Liver (tissue), 9 donors: Measurements from ENCODE around the gene ACACA. TPM values are rescaled to one million over a fixed set of nuclear protein-coding genes. Genes with fewer than 3 reads are reported as not detected.
A peak's percentile ranks its signal among the peaks of the same experiment; 100 is the strongest.

Experiments used
- DNase-seq: peaks from one replicate; pipeline ENCODE4 v3.0.0-alpha.2; 2017; ENCODE audit warnings: low spot score
- H3K27ac ChIP-seq, 2 donors: one replicate each; pipeline ENCODE4 v1.7.0; 2013; ENCODE audit warnings: inconsistent platforms in 2 of 2, low read length in 2 of 2, control low read depth in 1 of 2, low read depth in 1 of 2, mild to moderate bottlenecking in 1 of 2
- H3K27me3 ChIP-seq, 4 donors: one replicate each; pipeline versions ENCODE4 v1.6.1 to v1.7.0; 2013; ENCODE audit warnings: low read length in 3 of 4, inconsistent platforms in 1 of 4, mild to moderate bottlenecking in 1 of 4, moderate library complexity in 1 of 4; ENCODE audit not compliant: control insufficient read depth in 4 of 4, insufficient read depth in 4 of 4
- H3K36me3 ChIP-seq, 4 donors: one replicate each; pipeline versions ENCODE4 v1.6.1 to v1.7.0; 2013; ENCODE audit warnings: low read length in 3 of 4, mild to moderate bottlenecking in 3 of 4, low read depth in 1 of 4, moderate library complexity in 1 of 4; ENCODE audit not compliant: control insufficient read depth in 4 of 4, insufficient read depth in 3 of 4
- H3K4me1 ChIP-seq, 4 donors: one replicate each; pipeline versions ENCODE4 v1.6.1 to v1.7.0; 2013; ENCODE audit warnings: low read length in 3 of 4, mild to moderate bottlenecking in 3 of 4, moderate library complexity in 1 of 4; ENCODE audit not compliant: control insufficient read depth in 4 of 4, insufficient read depth in 4 of 4
- H3K4me3 ChIP-seq, 3 donors: one replicate each; pipeline versions ENCODE4 v1.6.1 to v1.7.0; 2013; ENCODE audit warnings: low read length in 3 of 3, control low read depth in 1 of 3, low read depth in 1 of 3, mild to moderate bottlenecking in 1 of 3
- H3K9ac ChIP-seq, 2 donors: one replicate each; pipeline ENCODE4 v1.7.0; 2013; ENCODE audit warnings: low read length in 2 of 2, mild to moderate bottlenecking in 2 of 2, moderate library complexity in 2 of 2, control low read depth in 1 of 2, low read depth in 1 of 2
- H3K9me3 ChIP-seq, 4 donors: one replicate each; pipeline versions ENCODE4 v1.6.1 to v1.7.0; 2013; ENCODE audit warnings: low read length in 3 of 4; ENCODE audit not compliant: control insufficient read depth in 4 of 4
- EGR1 ChIP-seq, 2 donors: IDR thresholded peaks; 2 replicates each; pipeline ENCODE4 v1.6.1; 2016 to 2018; ENCODE audit warnings: antibody characterized with exemption in 2 of 2, low read depth in 2 of 2
- FOXA1 ChIP-seq: IDR thresholded peaks from 2 replicates; pipeline ENCODE4 v1.6.1; 2016; ENCODE audit warnings: antibody characterized with exemption
- FOXA2 ChIP-seq: IDR thresholded peaks from 2 replicates; pipeline ENCODE4 v1.6.1; 2016; ENCODE audit warnings: antibody characterized with exemption
- GABPA ChIP-seq, 2 donors: IDR thresholded peaks in 1 of 2; conservative IDR thresholded peaks in 1 of 2; 2 replicates each; pipeline ENCODE4 v1.6.1; 2016; ENCODE audit warnings: antibody characterized with exemption in 2 of 2, mild to moderate bottlenecking in 1 of 2, moderate library complexity in 1 of 2
- HNF4A ChIP-seq, 2 donors: conservative IDR thresholded peaks; 2 replicates each; pipeline ENCODE4 v1.6.1; 2016; ENCODE audit warnings: antibody characterized with exemption in 2 of 2, mild to moderate bottlenecking in 2 of 2
- HNF4G ChIP-seq: IDR thresholded peaks from 2 replicates; pipeline ENCODE4 v1.6.1; 2016; ENCODE audit warnings: antibody characterized with exemption
- RAD21 ChIP-seq, 2 donors: IDR thresholded peaks; 2 replicates each; pipeline ENCODE4 v1.6.1; 2016; ENCODE audit warnings: antibody characterized with exemption in 2 of 2, mild to moderate bottlenecking in 2 of 2
- RXRA ChIP-seq, 2 donors: IDR thresholded peaks; 2 replicates each; pipeline ENCODE4 v1.6.1; 2017 to 2018; ENCODE audit warnings: antibody characterized with exemption in 2 of 2, mild to moderate bottlenecking in 1 of 2
- SP1 ChIP-seq: IDR thresholded peaks from 2 replicates; pipeline ENCODE4 v1.6.1; 2018; ENCODE audit warnings: antibody characterized with exemption, mild to moderate bottlenecking
- YY1 ChIP-seq: IDR thresholded peaks from 2 replicates; pipeline ENCODE4 v1.6.1; 2016; ENCODE audit warnings: antibody characterized with exemption, mild to moderate bottlenecking
- WGBS: extraction: QIAGEN DNeasy Blood & Tissue Kit; methylation state at CpG from one replicate; pipeline ENCODE4 v1.1.7; 2013; 5-methylcytosine and 5-hydroxymethylcytosine counted together
- polyA plus RNA-seq, 2 donors: library from polyadenylated mRNA; stranded (reverse) in 1 of 2; unstranded in 1 of 2; fragments of 200-250 nt in 1 of 2; fragments of >200 nt in 1 of 2; fragmentation: Nextera tagmentation in 1 of 2; extraction: Ambion mirVana in 1 of 2; gene quantifications; one replicate each; pipeline versions ENCODE4 v1.2.1 to v1.2.3, GENCODE V29; 2013 to 2015
- total RNA-seq, 2 donors: library from RNA; depleted of rRNA; stranded (reverse); fragments of >200 nt; gene quantifications; one replicate each; pipeline ENCODE4 v1.2.3, GENCODE V29; 2014
- TF ChIP-seq, protein P1 (sequence below): IDR thresholded peaks from 2 replicates; pipeline ENCODE4 v1.6.1; 2016; ENCODE audit warnings: antibody characterized with exemption
- TF ChIP-seq, protein P2 (sequence below): IDR thresholded peaks from 2 replicates; pipeline ENCODE4 v1.6.1; 2016; ENCODE audit warnings: antibody characterized with exemption
- TF ChIP-seq, protein P3 (sequence below): fragments of 150-350 bp; IDR thresholded peaks from 2 replicates; pipeline ENCODE4 v1.5.1; 2017; ENCODE audit warnings: improper control_type of control experiment, low read depth, low read length; ENCODE audit not compliant: missing input control
- TF ChIP-seq, protein P4 (sequence below): IDR thresholded peaks from 2 replicates; pipeline ENCODE4 v1.6.1; 2016; ENCODE audit warnings: antibody characterized with exemption, mild to moderate bottlenecking
- donor health status: healthy.
- donor health status: healthy.
- donor health status: healthy.
- donor health status: healthy.
- donor health status: healthy.

ACACA gene
- total and polyA plus RNA-seq, 4 donors: 14.8 to 49.5 (median 31.2) TPM

DNA sequence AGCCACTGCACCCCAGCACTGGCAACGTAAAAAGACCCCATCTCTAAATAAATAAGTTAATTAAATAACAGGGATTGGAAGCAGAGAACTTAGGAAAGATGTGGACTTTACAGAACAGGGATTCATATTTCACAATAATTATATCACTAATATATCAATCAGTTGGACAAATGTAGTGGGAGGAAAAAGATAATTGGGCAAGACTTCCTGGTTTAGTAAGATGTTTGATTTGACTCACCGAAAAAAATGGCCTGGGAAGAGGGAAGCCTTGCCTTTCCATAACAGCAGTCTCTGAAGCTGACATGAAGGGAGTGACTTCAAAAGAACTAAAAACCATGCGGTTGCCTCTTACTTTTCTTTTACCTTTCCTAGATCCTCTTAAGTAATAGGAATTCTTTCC, 46.0 kb downstream of the ACACA start:
- Histone ChIP-seq H3K27me3 (no peaks in the 10 kb centered on the region), H3K27ac (no peak overlapping the region), H3K9me3 (no peaks in the 10 kb centered on the region), H3K36me3 (no peaks in the 10 kb centered on the region), H3K9ac (no peak overlapping the region), H3K4me1 (peaks cover under 1 to 32% (median 21%) of the 10 kb centered on the region in 4 donors), H3K4me3 (no peak overlapping the region)
- WGBS: 81% methylated on average over 3 of the region's 3 CpGs
- no peak for TF ChIP-seq HNF4A (conservative IDR thresholded peaks at IDR 0.05)
- TF ChIP-seq, protein P1, sequence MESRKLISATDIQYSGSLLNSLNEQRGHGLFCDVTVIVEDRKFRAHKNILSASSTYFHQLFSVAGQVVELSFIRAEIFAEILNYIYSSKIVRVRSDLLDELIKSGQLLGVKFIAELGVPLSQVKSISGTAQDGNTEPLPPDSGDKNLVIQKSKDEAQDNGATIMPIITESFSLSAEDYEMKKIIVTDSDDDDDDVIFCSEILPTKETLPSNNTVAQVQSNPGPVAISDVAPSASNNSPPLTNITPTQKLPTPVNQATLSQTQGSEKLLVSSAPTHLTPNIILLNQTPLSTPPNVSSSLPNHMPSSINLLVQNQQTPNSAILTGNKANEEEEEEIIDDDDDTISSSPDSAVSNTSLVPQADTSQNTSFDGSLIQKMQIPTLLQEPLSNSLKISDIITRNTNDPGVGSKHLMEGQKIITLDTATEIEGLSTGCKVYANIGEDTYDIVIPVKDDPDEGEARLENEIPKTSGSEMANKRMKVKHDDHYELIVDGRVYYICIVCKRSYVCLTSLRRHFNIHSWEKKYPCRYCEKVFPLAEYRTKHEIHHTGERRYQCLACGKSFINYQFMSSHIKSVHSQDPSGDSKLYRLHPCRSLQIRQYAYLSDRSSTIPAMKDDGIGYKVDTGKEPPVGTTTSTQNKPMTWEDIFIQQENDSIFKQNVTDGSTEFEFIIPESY: no peak
- TF ChIP-seq RAD21 (IDR thresholded peaks at IDR 0.05): no peak
- DNase-seq: no peak

DNA sequence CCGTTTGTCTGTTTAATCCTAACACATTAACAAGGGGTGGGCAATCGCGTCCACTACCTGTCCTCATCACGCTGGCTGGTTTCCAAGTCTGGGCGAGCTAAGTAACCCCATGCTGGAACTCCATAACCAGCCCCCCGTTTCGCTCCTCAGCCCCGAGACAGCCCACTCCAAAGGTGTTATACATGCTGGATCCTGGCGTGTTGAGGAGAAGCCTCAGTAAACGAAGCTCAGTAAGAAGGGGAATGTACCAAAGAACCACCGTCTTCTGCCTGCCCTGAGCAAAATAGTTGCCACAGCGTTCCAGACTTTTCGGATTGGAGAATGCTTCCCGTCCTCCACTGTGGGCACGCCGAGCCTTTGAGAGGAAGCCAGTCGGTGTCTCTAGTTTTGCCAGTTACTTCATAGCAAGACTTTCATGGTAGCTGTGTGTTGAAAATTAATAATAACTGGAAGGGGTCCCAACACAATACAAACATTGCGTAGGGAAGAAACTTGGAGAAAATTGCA, 46.9 kb downstream of the ACACA start:
- no peaks in the 10 kb centered on the region for H3K9me3 ChIP-seq
- H3K27ac ChIP-seq: peak overlapping the region; percentile 87 to 91
- H3K36me3 ChIP-seq: no peaks in the 10 kb centered on the region
- H3K4me3 ChIP-seq: peak overlapping the region; percentile 60 to 78 (median 61)
- DNase-seq: no peak
- 12% methylated on average over 18 of the region's 18 CpGs for WGBS
- TF ChIP-seq RXRA (IDR thresholded peaks at IDR 0.05): peak in 1 of 2 donors; percentile 6
- TF ChIP-seq, protein P1: no peak
- TF ChIP-seq, protein P2, sequence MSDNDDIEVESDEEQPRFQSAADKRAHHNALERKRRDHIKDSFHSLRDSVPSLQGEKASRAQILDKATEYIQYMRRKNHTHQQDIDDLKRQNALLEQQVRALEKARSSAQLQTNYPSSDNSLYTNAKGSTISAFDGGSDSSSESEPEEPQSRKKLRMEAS: no peak
- peaks cover 2 to 32% (median 21%) of the 10 kb centered on the region in 4 donors for H3K4me1 ChIP-seq
- no peaks in the 10 kb centered on the region for H3K27me3 ChIP-seq
- H3K9ac ChIP-seq: peak overlapping the region; percentile 68 to 82

DNA sequence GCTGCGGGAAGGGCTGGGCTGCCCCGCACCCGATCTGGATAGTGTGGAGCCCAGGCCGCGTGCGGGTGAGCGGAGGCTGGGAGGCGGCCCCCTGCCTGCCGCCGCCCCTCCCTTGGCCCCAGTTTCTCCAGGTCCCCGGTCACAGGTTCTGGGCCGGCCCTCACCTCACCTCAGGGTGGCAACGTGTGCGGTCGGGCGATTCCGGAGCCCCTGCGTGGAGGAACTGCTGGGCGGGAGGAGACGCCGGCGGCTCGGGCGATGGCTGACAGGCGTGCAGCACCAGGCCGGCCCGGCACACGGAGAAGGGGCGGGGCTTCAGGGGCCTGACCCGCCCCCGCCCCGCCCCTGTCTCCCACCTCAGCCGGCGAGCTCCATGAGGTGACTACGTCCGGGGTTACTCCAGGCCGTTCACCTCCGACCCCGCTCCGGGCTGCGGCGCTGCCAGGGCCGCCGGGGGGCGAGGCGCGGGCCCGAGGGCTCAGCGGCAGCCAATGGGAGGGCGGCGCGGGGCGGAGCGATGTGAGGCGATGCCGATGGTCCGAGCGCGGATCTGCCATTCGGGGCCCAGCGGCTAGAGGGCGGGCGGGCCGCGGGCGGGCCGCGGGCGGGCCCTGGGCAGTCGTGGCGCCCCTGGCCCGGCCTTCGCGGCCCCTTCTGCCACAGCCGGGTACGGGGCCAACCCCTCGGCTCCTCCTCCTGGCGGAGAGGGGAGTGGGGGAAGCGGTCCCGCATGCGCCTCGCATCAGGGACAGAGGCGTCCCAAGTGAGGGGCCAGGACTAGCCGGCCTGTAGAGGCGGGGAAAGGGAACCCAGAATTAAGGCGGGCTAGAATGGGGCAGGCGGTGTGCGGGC, 47.6 kb downstream of the ACACA start:
- H3K4me1 ChIP-seq: peaks cover 2 to 32% (median 21%) of the 10 kb centered on the region in 4 donors
- H3K27ac ChIP-seq: peak overlapping the region; percentile 91 to 97
- peaks cover 0 to 2% (median 1%) of the 10 kb centered on the region in 4 donors for H3K36me3 ChIP-seq
- H3K9me3 ChIP-seq: no peaks in the 10 kb centered on the region
- H3K27me3 ChIP-seq: no peaks in the 10 kb centered on the region
- peak overlapping the region; percentile 69 to 86 for H3K9ac ChIP-seq
- under 1% methylated on average over 88 of the region's 88 CpGs for WGBS
- TF ChIP-seq FOXA1 (no peak), HNF4A (conservative IDR thresholded peaks at IDR 0.05) (peak in 1 of 2 donors; percentile 27), EGR1 (IDR thresholded peaks at IDR 0.05; ENCODE audit: low read depth in 2 of 2) (peak in 1 of 2 donors; percentile 38), FOXA2 (no peak), SP1 (peak; percentile 29), YY1 (peak; percentile 67), HNF4G (no peak), RXRA (IDR thresholded peaks at IDR 0.05) (peak; percentile 36 to 48), GABPA (IDR thresholded peaks at IDR 0.05 in 1 of 2, conservative IDR thresholded peaks at IDR 0.05 in 1 of 2) (peak in 1 of 2 donors; percentile 21)
- TF ChIP-seq, protein P2: peak; percentile 24
- TF ChIP-seq, protein P3, sequence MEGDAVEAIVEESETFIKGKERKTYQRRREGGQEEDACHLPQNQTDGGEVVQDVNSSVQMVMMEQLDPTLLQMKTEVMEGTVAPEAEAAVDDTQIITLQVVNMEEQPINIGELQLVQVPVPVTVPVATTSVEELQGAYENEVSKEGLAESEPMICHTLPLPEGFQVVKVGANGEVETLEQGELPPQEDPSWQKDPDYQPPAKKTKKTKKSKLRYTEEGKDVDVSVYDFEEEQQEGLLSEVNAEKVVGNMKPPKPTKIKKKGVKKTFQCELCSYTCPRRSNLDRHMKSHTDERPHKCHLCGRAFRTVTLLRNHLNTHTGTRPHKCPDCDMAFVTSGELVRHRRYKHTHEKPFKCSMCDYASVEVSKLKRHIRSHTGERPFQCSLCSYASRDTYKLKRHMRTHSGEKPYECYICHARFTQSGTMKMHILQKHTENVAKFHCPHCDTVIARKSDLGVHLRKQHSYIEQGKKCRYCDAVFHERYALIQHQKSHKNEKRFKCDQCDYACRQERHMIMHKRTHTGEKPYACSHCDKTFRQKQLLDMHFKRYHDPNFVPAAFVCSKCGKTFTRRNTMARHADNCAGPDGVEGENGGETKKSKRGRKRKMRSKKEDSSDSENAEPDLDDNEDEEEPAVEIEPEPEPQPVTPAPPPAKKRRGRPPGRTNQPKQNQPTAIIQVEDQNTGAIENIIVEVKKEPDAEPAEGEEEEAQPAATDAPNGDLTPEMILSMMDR: peak; percentile 40
- TF ChIP-seq, protein P4, sequence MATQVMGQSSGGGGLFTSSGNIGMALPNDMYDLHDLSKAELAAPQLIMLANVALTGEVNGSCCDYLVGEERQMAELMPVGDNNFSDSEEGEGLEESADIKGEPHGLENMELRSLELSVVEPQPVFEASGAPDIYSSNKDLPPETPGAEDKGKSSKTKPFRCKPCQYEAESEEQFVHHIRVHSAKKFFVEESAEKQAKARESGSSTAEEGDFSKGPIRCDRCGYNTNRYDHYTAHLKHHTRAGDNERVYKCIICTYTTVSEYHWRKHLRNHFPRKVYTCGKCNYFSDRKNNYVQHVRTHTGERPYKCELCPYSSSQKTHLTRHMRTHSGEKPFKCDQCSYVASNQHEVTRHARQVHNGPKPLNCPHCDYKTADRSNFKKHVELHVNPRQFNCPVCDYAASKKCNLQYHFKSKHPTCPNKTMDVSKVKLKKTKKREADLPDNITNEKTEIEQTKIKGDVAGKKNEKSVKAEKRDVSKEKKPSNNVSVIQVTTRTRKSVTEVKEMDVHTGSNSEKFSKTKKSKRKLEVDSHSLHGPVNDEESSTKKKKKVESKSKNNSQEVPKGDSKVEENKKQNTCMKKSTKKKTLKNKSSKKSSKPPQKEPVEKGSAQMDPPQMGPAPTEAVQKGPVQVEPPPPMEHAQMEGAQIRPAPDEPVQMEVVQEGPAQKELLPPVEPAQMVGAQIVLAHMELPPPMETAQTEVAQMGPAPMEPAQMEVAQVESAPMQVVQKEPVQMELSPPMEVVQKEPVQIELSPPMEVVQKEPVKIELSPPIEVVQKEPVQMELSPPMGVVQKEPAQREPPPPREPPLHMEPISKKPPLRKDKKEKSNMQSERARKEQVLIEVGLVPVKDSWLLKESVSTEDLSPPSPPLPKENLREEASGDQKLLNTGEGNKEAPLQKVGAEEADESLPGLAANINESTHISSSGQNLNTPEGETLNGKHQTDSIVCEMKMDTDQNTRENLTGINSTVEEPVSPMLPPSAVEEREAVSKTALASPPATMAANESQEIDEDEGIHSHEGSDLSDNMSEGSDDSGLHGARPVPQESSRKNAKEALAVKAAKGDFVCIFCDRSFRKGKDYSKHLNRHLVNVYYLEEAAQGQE: peak; percentile 78
- peak; percentile 96 for DNase-seq
- peak overlapping the region; percentile 78 to 94 (median 91) for H3K4me3 ChIP-seq
